Esophagus squamous epithelium (tissue), 5 donors: Measurements from ENCODE around the gene GUCY2D. TPM values are rescaled to one million over a fixed set of nuclear protein-coding genes. Genes with fewer than 3 reads are reported as not detected.

Experiments used
- DNase-seq: peaks from one replicate; lab custom pipeline; 2025; lab: John Stamatoyannopoulos, UW
- H3K27ac ChIP-seq, 4 donors: fragments of 200-600 bp; sonication (generic); one replicate each; pipeline ENCODE4 v1.5.1; 2016 to 2019; ENCODE audit warnings: mild to moderate bottlenecking in 1 of 4
- H3K27me3 ChIP-seq, 4 donors: fragments of 200-600 bp; sonication (generic); 1 replicate in 3 of 4; 2 replicates in 1 of 4; pipeline versions ENCODE4 v1.5.1 to v1.6.0; 2017 to 2021; ENCODE audit warnings: antibody characterized with exemption in 1 of 4
- H3K36me3 ChIP-seq, 3 donors: fragments of 200-600 bp; sonication (generic); one replicate each; pipeline ENCODE4 v1.5.1; 2016 to 2019
- H3K4me1 ChIP-seq, 3 donors: fragments of 200-600 bp; sonication (generic); one replicate each; pipeline ENCODE4 v1.5.1; 2017 to 2019
- H3K4me3 ChIP-seq, 4 donors: fragments of 200-600 bp; sonication (generic); 1 replicate in 3 of 4; 2 replicates in 1 of 4; pipeline ENCODE4 v1.5.1; 2016 to 2019; ENCODE audit warnings: mild to moderate bottlenecking in 2 of 4, moderate library complexity in 1 of 4
- H3K9me3 ChIP-seq, 3 donors: fragments of 200-600 bp; sonication (generic); one replicate each; pipeline ENCODE4 v1.5.1; 2016 to 2019
- CTCF ChIP-seq, 6 experiments: fragments of 450-650 bp in 4 of 6; fragments of 200-600 bp in 2 of 6; sonication (generic) in 2 of 6; IDR thresholded peaks; one replicate each; pipeline ENCODE4 v1.5.1; 2016 to 2019; ENCODE audit warnings: antibody characterized with exemption in 6 of 6, mild to moderate bottlenecking in 4 of 6, moderate library complexity in 4 of 6
- POLR2A ChIP-seq, 4 donors: fragments of 450-650 bp; IDR thresholded peaks; one replicate each; pipeline ENCODE4 v1.6.1; 2017; ENCODE audit warnings: antibody characterized with exemption in 4 of 4, mild to moderate bottlenecking in 4 of 4, moderate library complexity in 3 of 4
- WGBS, 2 donors: methylation state at CpG; one replicate each; pipeline ENCODE4 v1.1.5; 2018; 5-methylcytosine and 5-hydroxymethylcytosine counted together
- intact Hi-C: fragments of 100-400 bp; cut with DNase I; formaldehyde crosslinking; loops from one replicate; pipeline ENCODE4 v1.15.0; 2022
- total RNA-seq, 4 donors: library from RNA; depleted of rRNA; stranded (reverse); fragments of >200 nt; gene quantifications; one replicate each; pipeline ENCODE4 v1.1.0, GENCODE V29; 2016
- donor health status: DM: yes; HTN: yes; CAD: no.

Gene GUCY2D
- total RNA-seq, 4 donors from 2014 or later, result not detected

- H3K4me1 ChIP-seq, result peaks cover 8 to 25% (median 9%) of the 10 kb centered on the region in 3 donors
- H3K9me3 ChIP-seq, result no peaks in the 10 kb centered on the region
- H3K27me3 ChIP-seq, result peaks cover 0 to 36% (median 0%) of the 10 kb centered on the region in 4 donors
- no peak overlapping the region for H3K4me3 ChIP-seq
- intact Hi-C loops, result loop anchor here (5.0 to 10.0 kb wide), 3 partner anchors 33 to 138 kb away; no protein-coding TSS in a partner anchor
- H3K36me3 ChIP-seq, result peaks cover 0 to 15% (median 0%) of the 10 kb centered on the region in 3 donors
- TF ChIP-seq POLR2A (IDR thresholded peaks at IDR 0.05) (no peak), CTCF (IDR thresholded peaks at IDR 0.05) (no peak)
- 69 to 88% methylated on average over 10 of the region's 24 CpGs for WGBS, 2 donors
- no peak for DNase-seq
- H3K27ac ChIP-seq, result no peak overlapping the region
Observed at GRCh38 chr17:8044819-8045810, 42.7 kb downstream of the GUCY2D start.

GRCh38 chr17:8046306-8046928 is 44.0 kb downstream of the GUCY2D start:
- Histone ChIP-seq H3K27ac (no peak overlapping the region), H3K4me1 (peaks cover 0 to 12% (median 2%) of the 10 kb centered on the region in 3 donors), H3K4me3 (no peak overlapping the region), H3K36me3 (peaks cover 0 to 15% (median 0%) of the 10 kb centered on the region in 3 donors), H3K9me3 (no peaks in the 10 kb centered on the region), H3K27me3 (peaks cover 0 to 34% (median 0%) of the 10 kb centered on the region in 4 donors)
- WGBS, 2 donors, result 67 to 100% methylated on average over 1 to 8 of the region's 11 CpGs
- no peak for TF ChIP-seq POLR2A (IDR thresholded peaks at IDR 0.05)
- no peak for TF ChIP-seq CTCF (IDR thresholded peaks at IDR 0.05)
- intact Hi-C loops, result loop anchor here (5.0 to 10.0 kb wide), 3 partner anchors 34 to 139 kb away; no protein-coding TSS in a partner anchor
- DNase-seq, result no peak

GRCh38 chr17:8046929-8047768 is 44.7 kb downstream of the GUCY2D start:
- no peak for DNase-seq
- Histone ChIP-seq H3K4me3 (no peak overlapping the region), H3K9me3 (no peaks in the 10 kb centered on the region), H3K27me3 (peaks cover 0 to 34% (median 0%) of the 10 kb centered on the region in 4 donors), H3K4me1 (peaks cover 0 to 5% (median 0%) of the 10 kb centered on the region in 3 donors), H3K27ac (no peak overlapping the region), H3K36me3 (peaks cover 0 to 14% (median 0%) of the 10 kb centered on the region in 3 donors)
- WGBS, 2 donors, result 84 to 85% methylated on average over 12 to 15 of the region's 24 CpGs
- no peak for TF ChIP-seq POLR2A (IDR thresholded peaks at IDR 0.05)
- TF ChIP-seq CTCF (IDR thresholded peaks at IDR 0.05), result no peak
- intact Hi-C loops, result loop anchor here (5.0 to 10.0 kb wide), 3 partner anchors 35 to 140 kb away; no protein-coding TSS in a partner anchor

GRCh38 chr17:8047769-8048110 is 45.3 kb downstream of the GUCY2D start:
- no peak for TF ChIP-seq CTCF (IDR thresholded peaks at IDR 0.05)
- no peak for TF ChIP-seq POLR2A (IDR thresholded peaks at IDR 0.05)
- Histone ChIP-seq H3K27ac (no peak overlapping the region), H3K27me3 (peaks cover 0 to 31% (median 0%) of the 10 kb centered on the region in 4 donors), H3K9me3 (no peaks in the 10 kb centered on the region), H3K36me3 (peaks cover 0 to 8% (median 0%) of the 10 kb centered on the region in 3 donors), H3K4me1 (no peaks in the 10 kb centered on the region), H3K4me3 (no peak overlapping the region)
- DNase-seq, result no peak
- WGBS, 2 donors, result 95 to 100% methylated on average over 2 to 4 of the region's 4 CpGs
- intact Hi-C loops, result loop anchor here (5.0 to 10.0 kb wide), 3 partner anchors 35 to 140 kb away; no protein-coding TSS in a partner anchor
